Right renal cortex interstitium (tissue), 3 donors: ENCODE measurements around the gene RUNX2. TPM values are rescaled to one million over a fixed set of nuclear protein-coding genes. Genes with fewer than 3 reads are reported as not detected.

Experiments
- DNase-seq, 3 donors: peaks; one replicate each; pipeline ENCODE4 v3.0.0-alpha.2; 2013; ENCODE audit warnings: low read depth in 3 of 3, low spot score in 2 of 3
- polyA plus RNA-seq, 3 donors: library from polyadenylated mRNA; unstranded; fragments of 120-200 nt; gene quantifications; one replicate each; pipeline ENCODE4 v1.2.1, GENCODE V29; 2013; ENCODE audit not compliant: insufficient read length in 3 of 3

Gene RUNX2
- polyA plus RNA-seq, 3 donors, result 2.0 to 3.1 (median 2.4) TPM

- DNase-seq, result no peak
Measured at GRCh38 chr6:45350186-45350710, 22.1 kb downstream of the RUNX2 start.

GRCh38 chr6:45351076-45351475 lies 22.9 kb downstream of the RUNX2 start:
- DNase-seq, result no peak

- DNase-seq, result no peak
Measured at GRCh38 chr6:45351667-45352066, 23.5 kb downstream of the RUNX2 start.

- DNase-seq, result no peak
Measured at GRCh38 chr6:45353654-45354053, 25.5 kb downstream of the RUNX2 start.

- no peak for DNase-seq
Measured at GRCh38 chr6:45364466-45364865, 36.3 kb downstream of the RUNX2 start.

- no peak for DNase-seq
Measured at GRCh38 chr6:45365036-45365435, 36.9 kb downstream of the RUNX2 start.

- DNase-seq, result no peak
Measured at GRCh38 chr6:45366534-45366933, 38.4 kb downstream of the RUNX2 start.

GRCh38 chr6:45367999-45368398 lies 39.9 kb downstream of the RUNX2 start:
- no peak for DNase-seq

GRCh38 chr6:45369870-45370269 lies 41.7 kb downstream of the RUNX2 start:
- DNase-seq, result no peak

GRCh38 chr6:45371924-45372573 lies 43.9 kb downstream of the RUNX2 start:
- DNase-seq, result no peak

GRCh38 chr6:45375449-45375848 lies 47.3 kb downstream of the RUNX2 start:
- no peak for DNase-seq

- DNase-seq, result peak in 1 of 3 donors; percentile 6
Measured at GRCh38 chr6:45376310-45377042, 48.3 kb downstream of the RUNX2 start.

- DNase-seq, result peak; percentile 36 to 51 (median 40)
Measured at GRCh38 chr6:45377043-45377553, 49.0 kb downstream of the RUNX2 start.

GRCh38 chr6:45377554-45378333 lies 49.6 kb downstream of the RUNX2 start, which contains the start of gene SUPT3H:
TSS of gene SUPT3H (minus strand) at chr6:45377934.
- peak; percentile 84 to 91 (median 88) for DNase-seq

- DNase-seq, result no peak
Measured at GRCh38 chr6:45378334-45378926, 50.3 kb downstream of the RUNX2 start.

GRCh38 chr6:45382391-45382790 lies 54.3 kb downstream of the RUNX2 start:
- DNase-seq, result no peak

- no peak for DNase-seq
Measured at GRCh38 chr6:45386501-45386900, 58.4 kb downstream of the RUNX2 start.

GRCh38 chr6:45387236-45387635 lies 59.1 kb downstream of the RUNX2 start:
- no peak for DNase-seq

GRCh38 chr6:45388328-45388727 lies 60.2 kb downstream of the RUNX2 start:
- no peak for DNase-seq

GRCh38 chr6:45394586-45395095 lies 66.5 kb downstream of the RUNX2 start:
- DNase-seq, result no peak
